Raji (cell line): ENCODE measurements around the gene SEPTIN3.

Experiments
- POLR2A ChIP-seq: IDR thresholded peaks from 2 replicates; pipeline ENCODE4 v1.6.1; 2011; ENCODE audit warnings: low read depth, low read length, control low read depth; ENCODE audit not compliant: insufficient read depth

Gene SEPTIN3

GRCh38 chr22:42018224-42018623, 49.0 kb downstream of the SEPTIN3 start:
- TF ChIP-seq POLR2A: no peak
